ENCODE results near the gene WDR70.

DNA sequence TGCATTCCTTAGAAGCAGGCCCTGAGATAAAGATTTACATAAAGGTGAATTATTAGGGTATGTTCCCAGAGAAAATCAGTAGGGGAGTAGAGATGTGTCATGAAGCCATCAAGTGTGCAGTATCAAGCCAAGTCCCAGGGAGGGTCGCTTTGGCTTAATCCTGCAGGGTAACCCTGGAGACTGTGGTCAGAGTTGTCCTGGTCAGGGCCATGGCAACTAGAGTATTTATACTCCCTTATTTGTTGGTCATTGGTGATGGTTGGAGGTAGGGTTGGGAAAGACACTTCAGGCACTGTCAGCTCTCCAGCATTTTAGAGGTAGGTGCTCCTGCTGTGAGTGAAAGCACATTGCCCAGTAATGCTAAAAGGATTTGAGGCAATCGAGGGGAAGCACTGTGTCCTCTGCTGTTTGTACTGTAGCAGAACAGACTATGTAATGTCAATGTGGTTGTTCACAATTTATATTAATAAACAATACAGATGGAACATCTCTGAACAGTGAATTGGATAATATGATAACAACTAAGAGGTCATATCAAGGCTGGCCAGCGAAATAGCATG is 351.9 kb downstream of the WDR70 start:
- no peak for TF ChIP-seq POLR2A (IDR thresholded peaks at IDR 0.05)
- TF ChIP-seq, protein P1, sequence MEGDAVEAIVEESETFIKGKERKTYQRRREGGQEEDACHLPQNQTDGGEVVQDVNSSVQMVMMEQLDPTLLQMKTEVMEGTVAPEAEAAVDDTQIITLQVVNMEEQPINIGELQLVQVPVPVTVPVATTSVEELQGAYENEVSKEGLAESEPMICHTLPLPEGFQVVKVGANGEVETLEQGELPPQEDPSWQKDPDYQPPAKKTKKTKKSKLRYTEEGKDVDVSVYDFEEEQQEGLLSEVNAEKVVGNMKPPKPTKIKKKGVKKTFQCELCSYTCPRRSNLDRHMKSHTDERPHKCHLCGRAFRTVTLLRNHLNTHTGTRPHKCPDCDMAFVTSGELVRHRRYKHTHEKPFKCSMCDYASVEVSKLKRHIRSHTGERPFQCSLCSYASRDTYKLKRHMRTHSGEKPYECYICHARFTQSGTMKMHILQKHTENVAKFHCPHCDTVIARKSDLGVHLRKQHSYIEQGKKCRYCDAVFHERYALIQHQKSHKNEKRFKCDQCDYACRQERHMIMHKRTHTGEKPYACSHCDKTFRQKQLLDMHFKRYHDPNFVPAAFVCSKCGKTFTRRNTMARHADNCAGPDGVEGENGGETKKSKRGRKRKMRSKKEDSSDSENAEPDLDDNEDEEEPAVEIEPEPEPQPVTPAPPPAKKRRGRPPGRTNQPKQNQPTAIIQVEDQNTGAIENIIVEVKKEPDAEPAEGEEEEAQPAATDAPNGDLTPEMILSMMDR (IDR thresholded peaks at IDR 0.05): no peak
